K562 (cell line): ENCODE results near the gene ZNF839. TPM values are rescaled to one million over a fixed set of nuclear protein-coding genes. Genes with fewer than 3 reads are reported as not detected.

Experiments
- ATF7 ChIP-seq: fragments of 450-650 bp; IDR thresholded peaks from 2 replicates; pipeline ENCODE4 v1.7.1; 2014; ENCODE audit warnings: mild to moderate bottlenecking, moderate library complexity
- CBFA2T3 ChIP-seq: fragments of 450-650 bp; IDR thresholded peaks from 2 replicates; pipeline ENCODE4 v1.6.1; 2017
- ESRRB ChIP-seq: fragments of 250-450 bp; sonication (Bioruptor Pico); IDR thresholded peaks from 2 replicates; pipeline ENCODE4 v1.5.0; 2020; ENCODE audit warnings: mild to moderate bottlenecking, moderate library complexity, borderline replicate concordance
- HEY1 ChIP-seq: fragments of 250-450 bp; sonication (Bioruptor Pico); IDR thresholded peaks from 2 replicates; pipeline ENCODE4 v1.5.0; 2020; ENCODE audit warnings: mild to moderate bottlenecking, moderate library complexity, borderline replicate concordance
- ID3 ChIP-seq, 2 experiments: fragments of 250-450 bp in 1 of 2; fragments of 450-650 bp in 1 of 2; sonication (Bioruptor Pico) in 1 of 2; IDR thresholded peaks; 2 replicates each; pipeline versions ENCODE4 v1.6.1 to v1.8.0; 2016 to 2021; ENCODE audit warnings: mild to moderate bottlenecking in 2 of 2, moderate library complexity in 2 of 2, missing compliant biosample characterization in 1 of 2, missing genetic modification characterization in 1 of 2
- KDM5B ChIP-seq: fragments of 200-600 bp; sonication (generic); IDR thresholded peaks from 2 replicates; pipeline ENCODE4 v1.6.1; 2012; ENCODE audit warnings: low read depth, mild to moderate bottlenecking, moderate library complexity, low read length, control low read depth, inconsistent platforms; ENCODE audit not compliant: insufficient replicate concordance
- KLF10 ChIP-seq: fragments of 250-450 bp; sonication (Bioruptor Pico); IDR thresholded peaks from 2 replicates; pipeline ENCODE4 v1.6.1; 2021; ENCODE audit warnings: matching md5 sums
- PHF20 ChIP-seq: fragments of 450-650 bp; IDR thresholded peaks from 2 replicates; pipeline ENCODE4 v1.6.1; 2018; ENCODE audit not compliant: partially characterized antibody
- PKNOX1 ChIP-seq: fragments of 450-650 bp; IDR thresholded peaks from 2 replicates; pipeline ENCODE4 v1.6.1; 2016
- POLR2AphosphoS2 ChIP-seq: IDR thresholded peaks from 2 replicates; pipeline ENCODE4 v1.6.1; 2012; ENCODE audit warnings: low read length, improper control_type of control experiment
- POLR2B ChIP-seq: fragments of 450-650 bp; IDR thresholded peaks from 2 replicates; pipeline ENCODE4 v1.6.1; 2018; ENCODE audit warnings: low read depth; ENCODE audit not compliant: partially characterized antibody
- PRPF4 ChIP-seq: fragments of 200-400 bp; formaldehyde crosslinking; IDR thresholded peaks from one replicate; pipeline ENCODE4 v1.6.1; 2017; ENCODE audit warnings: low read length, low read depth, mild to moderate bottlenecking; ENCODE audit not compliant: insufficient read depth, poor library complexity, severe bottlenecking
- SIN3A ChIP-seq, 2 experiments: fragments of 150-350 bp in 1 of 2; IDR thresholded peaks; 2 replicates each; pipeline ENCODE4 v1.6.1; 2011 to 2016; ENCODE audit warnings: borderline replicate concordance in 2 of 2, low read depth in 2 of 2, low read length in 2 of 2, mild to moderate bottlenecking in 2 of 2, moderate library complexity in 2 of 2; ENCODE audit not compliant: control insufficient read depth in 1 of 2
- TBP ChIP-seq: optimal IDR thresholded peaks from 2 replicates; pipeline ENCODE3; 2011; ENCODE audit warnings: low read depth, low read length, improper control_type of control experiment
- VEZF1 ChIP-seq: fragments of 200-800 bp; sonication (Bioruptor generic); IDR thresholded peaks from 2 replicates; pipeline ENCODE4 v1.6.1; 2017; ENCODE audit warnings: missing genetic modification characterization, missing compliant biosample characterization
- ZFP36 ChIP-seq: fragments of 150-350 bp; IDR thresholded peaks from 2 replicates; pipeline ENCODE4 v1.6.1; 2018; ENCODE audit warnings: low read length, low read depth; ENCODE audit not compliant: partially characterized antibody
- ZNF512 ChIP-seq: IDR thresholded peaks from 2 replicates; pipeline ENCODE4 v1.6.1; 2016; ENCODE audit warnings: missing genetic modification characterization, missing compliant biosample characterization
- ZNF76 ChIP-seq: fragments of 250-450 bp; sonication (Bioruptor Pico); IDR thresholded peaks from 2 replicates; pipeline ENCODE4 v1.4.0; 2020; ENCODE audit warnings: mild to moderate bottlenecking, moderate library complexity, borderline replicate concordance
- polyA plus RNA-seq, 8 experiments: library from polyadenylated mRNA; depleted of rRNA in 4 of 8; stranded (reverse) in 5 of 8; unstranded in 3 of 8; fragments of >200 nt; fragmentation: Nextera tagmentation in 2 of 8; fragmentation: Illumina TruSeq in 1 of 8; extraction: Ambion mirVana in 2 of 8; extraction: Trizol in 1 of 8; gene quantifications; 2 replicates each; pipeline versions ENCODE4 v1.2.1 to v1.2.3, GENCODE V29; 2011 to 2014; ENCODE audit warnings: inconsistent platforms in 1 of 8, missing spikeins in 1 of 8
- total RNA-seq, 7 experiments: library from RNA; depleted of rRNA in 6 of 7; stranded (reverse); fragments of >200 nt in 6 of 7; fragmentation: Illumina TruSeq in 2 of 7; extraction: Trizol in 2 of 7; gene quantifications; 2 replicates each; pipeline versions ENCODE4 v1.2.1 to v1.2.3, GENCODE V29; 2011 to 2021; ENCODE audit warnings: low replicate concordance in 1 of 7
- TF ChIP-seq, protein P1 (sequence below): fragments of 250-450 bp; sonication (Bioruptor Pico); IDR thresholded peaks from 2 replicates; pipeline ENCODE4 v1.8.0; 2021; ENCODE audit warnings: mild to moderate bottlenecking, moderate library complexity

Gene ZNF839
- total and polyA plus RNA-seq, 9 of the 15 experiments (the other 6 are each of a cell fraction or from before 2014, with no cell fraction given): 0.42 to 8.4 (median 5.7) TPM

GRCh38 chr14:102362545-102363181, 43.1 kb downstream of the ZNF839 start, which contains the start of the genes CINP and TECPR2 (continued):
- TF ChIP-seq, protein P1, sequence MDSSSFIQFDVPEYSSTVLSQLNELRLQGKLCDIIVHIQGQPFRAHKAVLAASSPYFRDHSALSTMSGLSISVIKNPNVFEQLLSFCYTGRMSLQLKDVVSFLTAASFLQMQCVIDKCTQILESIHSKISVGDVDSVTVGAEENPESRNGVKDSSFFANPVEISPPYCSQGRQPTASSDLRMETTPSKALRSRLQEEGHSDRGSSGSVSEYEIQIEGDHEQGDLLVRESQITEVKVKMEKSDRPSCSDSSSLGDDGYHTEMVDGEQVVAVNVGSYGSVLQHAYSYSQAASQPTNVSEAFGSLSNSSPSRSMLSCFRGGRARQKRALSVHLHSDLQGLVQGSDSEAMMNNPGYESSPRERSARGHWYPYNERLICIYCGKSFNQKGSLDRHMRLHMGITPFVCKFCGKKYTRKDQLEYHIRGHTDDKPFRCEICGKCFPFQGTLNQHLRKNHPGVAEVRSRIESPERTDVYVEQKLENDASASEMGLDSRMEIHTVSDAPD (CRISPR knock-in tag): no peak
- peak; percentile 57 to 69; a peak in 2 of 4 replicates for TF ChIP-seq SIN3A (IDR thresholded peaks at IDR 0.05; ENCODE audit: borderline replicate concordance in 2 of 2, control insufficient read depth in 1 of 2, low read depth in 2 of 2, low read length in 2 of 2)
- peak; percentile 68 for TF ChIP-seq KDM5B
- peak; percentile 31 for TF ChIP-seq TBP
- TF ChIP-seq ZNF512 (tag): no peak
- TF ChIP-seq ID3 (CRISPR knock-in tag; IDR thresholded peaks at IDR 0.05): no peak
- no peak for TF ChIP-seq ID3 (tag; IDR thresholded peaks at IDR 0.05)
- peak; percentile 58 for TF ChIP-seq PHF20
- TF ChIP-seq PRPF4: no peak
- no peak for TF ChIP-seq ZNF76 (CRISPR knock-in tag)
- TF ChIP-seq VEZF1: peak; percentile 72; the same call in 1 of the 2 replicates
- no peak for TF ChIP-seq CBFA2T3
- no peak for TF ChIP-seq HEY1 (CRISPR knock-in tag)
- TF ChIP-seq ESRRB: no peak
- no peak for TF ChIP-seq POLR2AphosphoS2
- TF ChIP-seq ZFP36: no peak
- peak; percentile 70 for TF ChIP-seq POLR2B
- no peak for TF ChIP-seq KLF10 (CRISPR knock-in tag)
- TF ChIP-seq PKNOX1: no peak
- TF ChIP-seq ATF7: 0 out of 2 replicates have a peak, but pooled peaks have one; percentile 11
